ENCODE measurements around the gene FMNL2.

Gene FMNL2

GRCh38 chr2:152674334-152674733 lies 339.4 kb downstream of the FMNL2 start:
- DNase-seq = no peak

- DNase-seq = no peak
These were observed 341.5 kb downstream of the FMNL2 start for GRCh38 chr2:152676461-152676860.

GRCh38 chr2:152678808-152679207 lies 343.8 kb downstream of the FMNL2 start:
- no peak for DNase-seq

GRCh38 chr2:152682663-152683062 lies 347.7 kb downstream of the FMNL2 start:
- peak in 1 of 3 experiments; percentile 15 for DNase-seq

- DNase-seq = no peak
These were observed 348.4 kb downstream of the FMNL2 start for GRCh38 chr2:152683400-152683799.

GRCh38 chr2:152686321-152686720 lies 351.3 kb downstream of the FMNL2 start:
- DNase-seq = no peak

GRCh38 chr2:152693033-152693432 lies 358.1 kb downstream of the FMNL2 start:
- no peak for DNase-seq

GRCh38 chr2:152694161-152694661 lies 359.2 kb downstream of the FMNL2 start:
- no peak for DNase-seq

- no peak for DNase-seq
These were observed 360.8 kb downstream of the FMNL2 start for GRCh38 chr2:152695763-152696162.

- no peak for DNase-seq
These were observed 361.5 kb downstream of the FMNL2 start for GRCh38 chr2:152696476-152696875.
